ENCODE measurements around the gene COG8. TPM values are rescaled to one million over a fixed set of nuclear protein-coding genes. Genes with fewer than 3 reads are reported as not detected.

COG8 gene
- total and polyA plus RNA-seq, 9 of the 15 experiments (the other 6 are each of a cell fraction or from before 2014, with no cell fraction given): 3.7 to 42.6 (median 30.1) TPM

DNA sequence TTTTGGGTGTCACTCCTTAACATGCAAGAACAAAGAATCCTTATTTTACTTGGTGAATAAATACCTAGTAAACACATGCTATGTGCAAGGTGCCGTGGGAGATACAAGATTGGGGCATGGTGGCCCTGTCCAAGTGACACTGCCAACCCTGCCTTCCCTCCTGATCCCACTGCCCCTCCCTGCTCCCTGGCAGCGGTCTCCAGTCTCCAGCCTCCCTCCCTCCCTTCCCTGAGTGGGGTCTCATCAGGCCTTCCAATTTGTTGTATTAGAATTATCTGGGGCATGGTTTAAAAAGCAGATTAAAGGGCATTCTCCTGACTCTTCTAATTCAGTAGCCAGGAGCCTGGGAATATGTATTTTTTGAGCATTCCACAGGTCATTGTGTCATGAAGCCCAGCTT, 24.7 kb upstream of the COG8 start:
- ATAC-seq (no peak), FAIRE-seq (no peak), DNase-seq (ENCODE audit: extremely low read depth in 1 of 4, low spot score in 3 of 4) (no peak)
- H3K9me3 ChIP-seq (replicated peaks; ENCODE audit: control insufficient read depth, insufficient read depth, low read depth, low read length): no peaks in the 10 kb centered on the region
- 97% methylated on average over 2 of the region's 2 CpGs for WGBS (ENCODE audit: insufficient coverage, low coverage, missing lambda C conversion rate)
- no peaks in the 10 kb centered on the region; the same call in 2 of the 3 replicates for H3K79me2 ChIP-seq (ENCODE audit: control insufficient read depth, insufficient read depth, low read length)
- H4K20me1 ChIP-seq (replicated peaks; ENCODE audit: control insufficient read depth, insufficient read depth, low read length): 0 out of 2 replicates have a peak, but pooled peaks cover 3% of the 10 kb centered on the region
- H3K36me3 ChIP-seq (ENCODE audit: control insufficient read depth, insufficient read depth, low read length): peaks cover 70% of the 10 kb centered on the region
- H3K4me1 ChIP-seq (replicated peaks in 1 of 2; ENCODE audit: control insufficient read depth in 2 of 2, insufficient read depth in 2 of 2, low read length in 2 of 2): peaks cover 0 to 8% of the 10 kb centered on the region in 2 experiments; a peak in 3 of 5 replicates
- TF ChIP-seq DPF2 (IDR thresholded peaks at IDR 0.05) (no peak), RFX5 (IDR thresholded peaks at IDR 0.05; ENCODE audit: low read depth, low read length) (no peak), ZKSCAN1 (IDR thresholded peaks at IDR 0.05; ENCODE audit: low read depth, low read length) (no peak), TFAM (CRISPR knock-in tag; conservative IDR thresholded peaks at IDR 0.05) (no peak), NR2F6 (CRISPR knock-in tag; IDR thresholded peaks at IDR 0.05) (no peak), CBX8 (IDR thresholded peaks at IDR 0.05; ENCODE audit: borderline replicate concordance, extremely low read depth, low read depth, low read length, poor library complexity, severe bottlenecking) (no peak), ZNF311 (CRISPR knock-in tag; IDR thresholded peaks at IDR 0.05) (no peak)
- TF ChIP-seq, protein P1, sequence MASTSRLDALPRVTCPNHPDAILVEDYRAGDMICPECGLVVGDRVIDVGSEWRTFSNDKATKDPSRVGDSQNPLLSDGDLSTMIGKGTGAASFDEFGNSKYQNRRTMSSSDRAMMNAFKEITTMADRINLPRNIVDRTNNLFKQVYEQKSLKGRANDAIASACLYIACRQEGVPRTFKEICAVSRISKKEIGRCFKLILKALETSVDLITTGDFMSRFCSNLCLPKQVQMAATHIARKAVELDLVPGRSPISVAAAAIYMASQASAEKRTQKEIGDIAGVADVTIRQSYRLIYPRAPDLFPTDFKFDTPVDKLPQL (IDR thresholded peaks at IDR 0.05; ENCODE audit: extremely low read depth, insufficient read length): no peak
- TF ChIP-seq, protein P2, sequence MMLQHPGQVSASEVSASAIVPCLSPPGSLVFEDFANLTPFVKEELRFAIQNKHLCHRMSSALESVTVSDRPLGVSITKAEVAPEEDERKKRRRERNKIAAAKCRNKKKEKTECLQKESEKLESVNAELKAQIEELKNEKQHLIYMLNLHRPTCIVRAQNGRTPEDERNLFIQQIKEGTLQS (IDR thresholded peaks at IDR 0.05): no peak
- TF ChIP-seq, protein P2 (CRISPR knock-in tag; conservative IDR thresholded peaks at IDR 0.05): no peak
- TF ChIP-seq, protein P3, sequence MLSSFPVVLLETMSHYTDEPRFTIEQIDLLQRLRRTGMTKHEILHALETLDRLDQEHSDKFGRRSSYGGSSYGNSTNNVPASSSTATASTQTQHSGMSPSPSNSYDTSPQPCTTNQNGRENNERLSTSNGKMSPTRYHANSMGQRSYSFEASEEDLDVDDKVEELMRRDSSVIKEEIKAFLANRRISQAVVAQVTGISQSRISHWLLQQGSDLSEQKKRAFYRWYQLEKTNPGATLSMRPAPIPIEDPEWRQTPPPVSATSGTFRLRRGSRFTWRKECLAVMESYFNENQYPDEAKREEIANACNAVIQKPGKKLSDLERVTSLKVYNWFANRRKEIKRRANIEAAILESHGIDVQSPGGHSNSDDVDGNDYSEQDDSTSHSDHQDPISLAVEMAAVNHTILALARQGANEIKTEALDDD (IDR thresholded peaks at IDR 0.05): no peak
- ChIA-PET CTCF (ENCODE audit: low intra/inter-chr PET ratio) (no interaction called here), POLR2A (interaction anchor here (0.6 to 1.2 kb wide), 2 partner anchors 9 kb away, joined by 3 to 4 read pairs; no protein-coding TSS in a partner anchor)
- no peak overlapping the region for H3K4me2 ChIP-seq (ENCODE audit: insufficient read depth, low read length)
- H3K9me1 ChIP-seq (ENCODE audit: control insufficient read depth, insufficient read depth, low read length): no peaks in the 10 kb centered on the region
- intact Hi-C loops (cut with micrococcal nuclease) (no loop called here), in situ Hi-C loops (cut with MboI) (no loop called here)
- no peak overlapping the region for H3K9ac ChIP-seq (ENCODE audit: insufficient read depth in 1 of 2, low read depth in 2 of 2, low read length in 2 of 2)
- H3K4me3 ChIP-seq: no peak overlapping the region
- H3K27ac ChIP-seq (ENCODE audit: extremely low read depth, low read depth, low read length): no peak overlapping the region
- no peaks in the 10 kb centered on the region for H3K27me3 ChIP-seq (ENCODE audit: control insufficient read depth in 2 of 2, insufficient read depth in 2 of 2, low read length in 2 of 2)
- H2AFZ ChIP-seq (ENCODE audit: low read depth, low read length): no peak overlapping the region
- no TSS peak for BruUV-seq (replicated peaks)

All from K562 (cell line).